Measurements from ENCODE around the gene TRIM15. TPM values are rescaled to one million over a fixed set of nuclear protein-coding genes. Genes with fewer than 3 reads are reported as not detected.
"Not testable (repeated sequence)": the region's sequence is repeated elsewhere in the genome, so short reads cannot be mapped to it uniquely, and the experiment has no call there.

Gene TRIM15
- total RNA-seq = under 1 TPM in 1 of 7 donors, not detected in 6; 0.72 TPM
- polyA plus RNA-seq = not detected
- long read RNA-seq, donor 1 = 0 reads
- long read RNA-seq, donor 2 = 0 reads
- long read RNA-seq, donor 3 = 0 reads

- Histone ChIP-seq H3K36me3 (no peaks in the 10 kb centered on the region), H3K4me1 (ENCODE audit: insufficient read depth) (no peaks in the 10 kb centered on the region), H3K4me3 (no peak within 1 kb of the TSS), H3K9me3 (no peaks in the 10 kb centered on the region), H3K27ac (no peak within 1 kb of the TSS), H3K27me3 (no peaks in the 10 kb centered on the region)
- intact Hi-C loops (cut with DNase I) = loop anchor here in 1 of 4 donors (5.0 kb wide), 1 partner anchor 1591 kb away; no protein-coding TSS in a partner anchor
- WGBS, 3 donors = 72 to 78% (median 77%) methylated on average over 31 of the region's 31 CpGs
- TF ChIP-seq CTCF (IDR thresholded peaks at IDR 0.05) (no peak), POLR2A (IDR thresholded peaks at IDR 0.05) (no peak), EP300 (IDR thresholded peaks at IDR 0.05) (no peak)
- no peak for DNase-seq
These were observed at the start of gene TRIM15 for GRCh38 chr6:30163090-30163917. TRIM15 (plus strand) TSS chr6:30163546; CDS start chr6:30163685, 139 bp downstream.

GRCh38 chr6:30113841-30114240 is 49.5 kb upstream of the TRIM15 start:
- WGBS, 3 donors = 54 to 73% (median 57%) methylated on average over 1 of the region's 1 CpG
- intact Hi-C loops (cut with DNase I) = no loop called here
- no peak overlapping the region for H3K27ac ChIP-seq
- DNase-seq = no peak
- no peaks in the 10 kb centered on the region for H3K4me1 ChIP-seq (ENCODE audit: insufficient read depth)
- no peak for TF ChIP-seq CTCF (IDR thresholded peaks at IDR 0.05)
- no peak for TF ChIP-seq POLR2A (IDR thresholded peaks at IDR 0.05)
- TF ChIP-seq EP300 (IDR thresholded peaks at IDR 0.05) = no peak
- no peaks in the 10 kb centered on the region for H3K27me3 ChIP-seq
- H3K4me3 ChIP-seq = no peak overlapping the region
- no peaks in the 10 kb centered on the region for H3K36me3 ChIP-seq
- no peaks in the 10 kb centered on the region for H3K9me3 ChIP-seq

- Histone ChIP-seq H3K4me3 (no peak overlapping the region), H3K9me3 (no peaks in the 10 kb centered on the region), H3K27ac (no peak overlapping the region), H3K36me3 (no peaks in the 10 kb centered on the region), H3K27me3 (no peaks in the 10 kb centered on the region), H3K4me1 (ENCODE audit: insufficient read depth) (no peaks in the 10 kb centered on the region)
- TF ChIP-seq EP300 (IDR thresholded peaks at IDR 0.05) (no peak), POLR2A (IDR thresholded peaks at IDR 0.05) (no peak), CTCF (IDR thresholded peaks at IDR 0.05) (no peak)
- intact Hi-C loops (cut with DNase I) = no loop called here
- no peak for DNase-seq
- 68 to 73% (median 69%) methylated on average over 6 of the region's 6 CpGs for WGBS, 3 donors
These were observed 46.6 kb upstream of the TRIM15 start for GRCh38 chr6:30116724-30117123.

- H3K4me3 ChIP-seq; H3K36me3 ChIP-seq; H3K27me3 ChIP-seq; intact Hi-C loops (cut with DNase I); H3K9me3 ChIP-seq; H3K4me1 ChIP-seq (ENCODE audit: insufficient read depth); H3K27ac ChIP-seq; DNase-seq: not testable (repeated sequence)
- 82 to 87% (median 85%) methylated on average over 5 of the region's 5 CpGs for WGBS, 3 donors
These were observed 44.7 kb upstream of the TRIM15 start for GRCh38 chr6:30118691-30119090.

Measured in ovary (tissue), 10 donors.